Measurements from ENCODE around the gene WDTC1. TPM values are rescaled to one million over a fixed set of nuclear protein-coding genes. Genes with fewer than 3 reads are reported as not detected.
A peak's percentile ranks its signal among the peaks of the same experiment; 100 is the strongest.

WDTC1 gene
- total and polyA plus RNA-seq, 2 of the 13 experiments (the other 11 are each of a cell fraction or from before 2014, with no cell fraction given): 5.5 TPM

DNA sequence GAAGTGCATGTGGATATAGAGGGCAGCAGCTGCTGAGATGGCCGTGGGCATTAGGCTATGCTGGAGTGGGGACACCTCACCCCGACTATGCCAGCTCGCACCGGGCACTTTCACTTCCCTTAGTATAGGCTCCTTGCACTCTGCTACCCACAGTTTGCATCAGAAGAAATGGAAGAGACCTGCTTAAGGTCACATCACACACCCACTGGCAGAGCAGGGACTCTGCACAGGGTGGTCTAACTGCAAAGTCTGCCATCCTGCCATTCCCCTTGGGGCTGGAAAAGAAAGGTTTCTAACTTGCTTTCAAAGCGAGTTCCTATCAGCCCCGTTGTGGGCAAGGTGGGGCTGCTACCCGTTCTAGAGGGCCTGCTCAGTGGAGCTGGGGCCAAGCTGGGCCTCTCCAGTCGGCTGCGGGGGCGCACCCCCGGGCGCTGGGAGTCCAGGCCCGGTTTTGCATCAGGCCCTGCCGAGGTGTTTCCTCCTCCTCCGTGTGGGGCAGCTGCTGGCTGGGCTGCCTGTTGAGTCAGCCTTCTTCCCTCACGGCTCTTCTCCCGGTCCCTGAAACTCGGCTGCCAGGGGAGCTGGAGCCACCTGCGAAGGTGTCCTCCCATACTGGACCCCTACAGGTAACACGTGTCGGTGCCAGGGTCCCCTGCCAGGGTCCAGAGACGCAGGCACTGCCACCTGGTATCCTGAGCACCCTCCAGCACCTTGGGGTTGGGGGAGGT, 107.3 kb downstream of the WDTC1 start, which contains the start of gene SYTL1 (continued):
- TF ChIP-seq ZNF737 (CRISPR knock-in tag; IDR thresholded peaks at IDR 0.05; ENCODE audit: borderline replicate concordance) (no peak), ZNF101 (CRISPR knock-in tag; IDR thresholded peaks at IDR 0.05; ENCODE audit: borderline replicate concordance, low read depth) (no peak), FOXO1 (CRISPR knock-in tag; IDR thresholded peaks at IDR 0.05) (peak; percentile 21; the same call in 1 of the 2 replicates), RFX5 (IDR thresholded peaks at IDR 0.05; ENCODE audit: low read depth, low read length) (no peak), SALL1 (CRISPR knock-in tag; IDR thresholded peaks at IDR 0.05) (peak; percentile 56; the same call in 1 of the 2 replicates), ZNF776 (CRISPR knock-in tag; IDR thresholded peaks at IDR 0.05) (no peak), SMAD3 (CRISPR knock-in tag; IDR thresholded peaks at IDR 0.05) (peak; percentile 27; the same call in 1 of the 2 replicates), ZNF441 (CRISPR knock-in tag; IDR thresholded peaks at IDR 0.05; ENCODE audit: borderline replicate concordance) (no peak), RXRB (CRISPR knock-in tag; IDR thresholded peaks at IDR 0.05; ENCODE audit: borderline replicate concordance) (peak; percentile 40; the same call in 1 of the 2 replicates), ZNF670 (CRISPR knock-in tag; IDR thresholded peaks at IDR 0.05; ENCODE audit: borderline replicate concordance) (no peak), IRX3 (CRISPR knock-in tag; IDR thresholded peaks at IDR 0.05; ENCODE audit: borderline replicate concordance, low read depth) (no peak), HES4 (CRISPR knock-in tag; IDR thresholded peaks at IDR 0.05; ENCODE audit: borderline replicate concordance) (no peak), ZFP82 (CRISPR knock-in tag; IDR thresholded peaks at IDR 0.05; ENCODE audit: borderline replicate concordance) (no peak), JUNB (CRISPR knock-in tag; IDR thresholded peaks at IDR 0.05; ENCODE audit: borderline replicate concordance) (no peak), HOXA3 (CRISPR knock-in tag; IDR thresholded peaks at IDR 0.05) (peak; percentile 55; the same call in 1 of the 2 replicates), ZNF83 (CRISPR knock-in tag; IDR thresholded peaks at IDR 0.05; ENCODE audit: borderline replicate concordance) (no peak), SCMH1 (CRISPR knock-in tag; IDR thresholded peaks at IDR 0.05; ENCODE audit: borderline replicate concordance) (no peak)
- TF ChIP-seq, protein P1, sequence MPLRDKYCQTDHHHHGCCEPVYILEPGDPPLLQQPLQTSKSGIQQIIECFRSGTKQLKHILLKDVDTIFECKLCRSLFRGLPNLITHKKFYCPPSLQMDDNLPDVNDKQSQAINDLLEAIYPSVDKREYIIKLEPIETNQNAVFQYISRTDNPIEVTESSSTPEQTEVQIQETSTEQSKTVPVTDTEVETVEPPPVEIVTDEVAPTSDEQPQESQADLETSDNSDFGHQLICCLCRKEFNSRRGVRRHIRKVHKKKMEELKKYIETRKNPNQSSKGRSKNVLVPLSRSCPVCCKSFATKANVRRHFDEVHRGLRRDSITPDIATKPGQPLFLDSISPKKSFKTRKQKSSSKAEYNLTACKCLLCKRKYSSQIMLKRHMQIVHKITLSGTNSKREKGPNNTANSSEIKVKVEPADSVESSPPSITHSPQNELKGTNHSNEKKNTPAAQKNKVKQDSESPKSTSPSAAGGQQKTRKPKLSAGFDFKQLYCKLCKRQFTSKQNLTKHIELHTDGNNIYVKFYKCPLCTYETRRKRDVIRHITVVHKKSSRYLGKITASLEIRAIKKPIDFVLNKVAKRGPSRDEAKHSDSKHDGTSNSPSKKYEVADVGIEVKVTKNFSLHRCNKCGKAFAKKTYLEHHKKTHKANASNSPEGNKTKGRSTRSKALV (CRISPR knock-in tag; IDR thresholded peaks at IDR 0.05): peak; percentile 50
- TF ChIP-seq, protein P2, sequence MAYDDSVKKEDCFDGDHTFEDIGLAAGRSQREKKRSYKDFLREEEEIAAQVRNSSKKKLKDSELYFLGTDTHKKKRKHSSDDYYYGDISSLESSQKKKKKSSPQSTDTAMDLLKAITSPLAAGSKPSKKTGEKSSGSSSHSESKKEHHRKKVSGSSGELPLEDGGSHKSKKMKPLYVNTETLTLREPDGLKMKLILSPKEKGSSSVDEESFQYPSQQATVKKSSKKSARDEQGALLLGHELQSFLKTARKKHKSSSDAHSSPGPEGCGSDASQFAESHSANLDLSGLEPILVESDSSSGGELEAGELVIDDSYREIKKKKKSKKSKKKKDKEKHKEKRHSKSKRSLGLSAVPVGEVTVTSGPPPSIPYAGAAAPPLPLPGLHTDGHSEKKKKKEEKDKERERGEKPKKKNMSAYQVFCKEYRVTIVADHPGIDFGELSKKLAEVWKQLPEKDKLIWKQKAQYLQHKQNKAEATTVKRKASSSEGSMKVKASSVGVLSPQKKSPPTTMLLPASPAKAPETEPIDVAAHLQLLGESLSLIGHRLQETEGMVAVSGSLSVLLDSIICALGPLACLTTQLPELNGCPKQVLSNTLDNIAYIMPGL (CRISPR knock-in tag; IDR thresholded peaks at IDR 0.05; ENCODE audit: borderline replicate concordance in 1 of 2, low read depth in 1 of 2): peak; percentile 20 to 47; a peak in 2 of 4 replicates
- TF ChIP-seq, protein P3, sequence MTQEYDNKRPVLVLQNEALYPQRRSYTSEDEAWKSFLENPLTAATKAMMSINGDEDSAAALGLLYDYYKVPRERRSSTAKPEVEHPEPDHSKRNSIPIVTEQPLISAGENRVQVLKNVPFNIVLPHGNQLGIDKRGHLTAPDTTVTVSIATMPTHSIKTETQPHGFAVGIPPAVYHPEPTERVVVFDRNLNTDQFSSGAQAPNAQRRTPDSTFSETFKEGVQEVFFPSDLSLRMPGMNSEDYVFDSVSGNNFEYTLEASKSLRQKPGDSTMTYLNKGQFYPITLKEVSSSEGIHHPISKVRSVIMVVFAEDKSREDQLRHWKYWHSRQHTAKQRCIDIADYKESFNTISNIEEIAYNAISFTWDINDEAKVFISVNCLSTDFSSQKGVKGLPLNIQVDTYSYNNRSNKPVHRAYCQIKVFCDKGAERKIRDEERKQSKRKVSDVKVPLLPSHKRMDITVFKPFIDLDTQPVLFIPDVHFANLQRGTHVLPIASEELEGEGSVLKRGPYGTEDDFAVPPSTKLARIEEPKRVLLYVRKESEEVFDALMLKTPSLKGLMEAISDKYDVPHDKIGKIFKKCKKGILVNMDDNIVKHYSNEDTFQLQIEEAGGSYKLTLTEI (CRISPR knock-in tag; conservative IDR thresholded peaks at IDR 0.05): no peak
- TF ChIP-seq, protein P4, sequence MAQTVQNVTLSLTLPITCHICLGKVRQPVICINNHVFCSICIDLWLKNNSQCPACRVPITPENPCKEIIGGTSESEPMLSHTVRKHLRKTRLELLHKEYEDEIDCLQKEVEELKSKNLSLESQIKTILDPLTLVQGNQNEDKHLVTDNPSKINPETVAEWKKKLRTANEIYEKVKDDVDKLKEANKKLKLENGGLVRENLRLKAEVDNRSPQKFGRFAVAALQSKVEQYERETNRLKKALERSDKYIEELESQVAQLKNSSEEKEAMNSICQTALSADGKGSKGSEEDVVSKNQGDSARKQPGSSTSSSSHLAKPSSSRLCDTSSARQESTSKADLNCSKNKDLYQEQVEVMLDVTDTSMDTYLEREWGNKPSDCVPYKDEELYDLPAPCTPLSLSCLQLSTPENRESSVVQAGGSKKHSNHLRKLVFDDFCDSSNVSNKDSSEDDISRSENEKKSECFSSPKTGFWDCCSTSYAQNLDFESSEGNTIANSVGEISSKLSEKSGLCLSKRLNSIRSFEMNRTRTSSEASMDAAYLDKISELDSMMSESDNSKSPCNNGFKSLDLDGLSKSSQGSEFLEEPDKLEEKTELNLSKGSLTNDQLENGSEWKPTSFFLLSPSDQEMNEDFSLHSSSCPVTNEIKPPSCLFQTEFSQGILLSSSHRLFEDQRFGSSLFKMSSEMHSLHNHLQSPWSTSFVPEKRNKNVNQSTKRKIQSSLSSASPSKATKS (CRISPR knock-in tag; IDR thresholded peaks at IDR 0.05): no peak
